ENCODE data around the gene GALK1.

Gene GALK1

GRCh38 chr17:75750661-75751423, 14.2 kb downstream of the GALK1 start:
- no peak for DNase-seq (ENCODE audit: low read depth in 1 of 2, low spot score in 1 of 2)

- DNase-seq (ENCODE audit: low read depth in 1 of 2, low spot score in 1 of 2), result peak; percentile 82 to 89
Measured at GRCh38 chr17:75749545-75750389, 15.2 kb downstream of the GALK1 start.

GRCh38 chr17:75748706-75749105, 16.3 kb downstream of the GALK1 start:
- DNase-seq (ENCODE audit: low read depth in 1 of 2, low spot score in 1 of 2), result no peak

GRCh38 chr17:75743625-75744206, 21.3 kb downstream of the GALK1 start:
- DNase-seq (ENCODE audit: low read depth in 1 of 2, low spot score in 1 of 2), result no peak

GRCh38 chr17:75742337-75742736, 22.7 kb downstream of the GALK1 start:
- no peak for DNase-seq (ENCODE audit: low read depth in 1 of 2, low spot score in 1 of 2)

GRCh38 chr17:75740631-75741077, 24.3 kb downstream of the GALK1 start:
- no peak for DNase-seq (ENCODE audit: low read depth in 1 of 2, low spot score in 1 of 2)

GRCh38 chr17:75740215-75740614, 24.8 kb downstream of the GALK1 start:
- DNase-seq (ENCODE audit: low read depth in 1 of 2, low spot score in 1 of 2), result no peak

- DNase-seq (ENCODE audit: low read depth in 1 of 2, low spot score in 1 of 2), result no peak
Measured at GRCh38 chr17:75739801-75740200, 25.2 kb downstream of the GALK1 start.

GRCh38 chr17:75739174-75739573, 25.8 kb downstream of the GALK1 start:
- DNase-seq (ENCODE audit: low read depth in 1 of 2, low spot score in 1 of 2), result no peak

- no peak for DNase-seq (ENCODE audit: low read depth in 1 of 2, low spot score in 1 of 2)
Measured at GRCh38 chr17:75738218-75738802, 26.7 kb downstream of the GALK1 start.

- no peak for DNase-seq (ENCODE audit: low read depth in 1 of 2, low spot score in 1 of 2)
Measured at GRCh38 chr17:75737133-75737962, 27.6 kb downstream of the GALK1 start.

GRCh38 chr17:75736173-75736835, 28.7 kb downstream of the GALK1 start:
- DNase-seq (ENCODE audit: low read depth in 1 of 2, low spot score in 1 of 2), result no peak

- no peak for DNase-seq (ENCODE audit: low read depth in 1 of 2, low spot score in 1 of 2)
Measured at GRCh38 chr17:75734674-75735294, 30.2 kb downstream of the GALK1 start.

- DNase-seq (ENCODE audit: low read depth in 1 of 2, low spot score in 1 of 2), result no peak
Measured at GRCh38 chr17:75733471-75733870, 31.5 kb downstream of the GALK1 start.

GRCh38 chr17:75731716-75732498, 33.1 kb downstream of the GALK1 start:
- no peak for DNase-seq (ENCODE audit: low read depth in 1 of 2, low spot score in 1 of 2)

GRCh38 chr17:75731086-75731715, 33.8 kb downstream of the GALK1 start:
- DNase-seq (ENCODE audit: low read depth in 1 of 2, low spot score in 1 of 2), result no peak

- DNase-seq (ENCODE audit: low read depth in 1 of 2, low spot score in 1 of 2), result no peak
Measured at GRCh38 chr17:75730065-75730464, 34.9 kb downstream of the GALK1 start.

GRCh38 chr17:75729351-75729750, 35.6 kb downstream of the GALK1 start:
- no peak for DNase-seq (ENCODE audit: low read depth in 1 of 2, low spot score in 1 of 2)
